Esophagus muscularis mucosa (tissue), 4 donors: ENCODE results near the gene IP6K1.

Experiments
- CTCF ChIP-seq, 3 experiments: fragments of 200-600 bp in 2 of 3; fragments of 450-650 bp in 1 of 3; sonication (generic) in 2 of 3; IDR thresholded peaks; one replicate each; pipeline ENCODE4 v1.5.1; 2017 to 2019; ENCODE audit warnings: antibody characterized with exemption in 3 of 3, mild to moderate bottlenecking in 2 of 3, moderate library complexity in 1 of 3
- EP300 ChIP-seq: sonication (generic); formaldehyde crosslinking; IDR thresholded peaks from one replicate; pipeline ENCODE4 v1.6.1; 2017; ENCODE audit warnings: antibody characterized with exemption
- POLR2A ChIP-seq: fragments of 450-650 bp; IDR thresholded peaks from one replicate; pipeline ENCODE4 v1.6.1; 2017; ENCODE audit warnings: antibody characterized with exemption, moderate library complexity, mild to moderate bottlenecking, low read depth

- TF ChIP-seq CTCF (IDR thresholded peaks at IDR 0.05) = no peak
- no peak for TF ChIP-seq EP300
- TF ChIP-seq POLR2A = no peak
These were observed 79.2 kb downstream of the IP6K1 start for GRCh38 chr3:49707113-49707480.
